CD4-positive, alpha-beta T cell (primary cell): ENCODE measurements around the gene GARIN5A. TPM values are rescaled to one million over a fixed set of nuclear protein-coding genes. Genes with fewer than 3 reads are reported as not detected.

Source experiments
- ATAC-seq: fragments of 200-7000 bp; cut with Tn5 transposase; one replicate; pipeline ENCODE4 v1.10.0; 2022; ENCODE audit warnings: mild to moderate bottlenecking; ENCODE audit not compliant: poor library complexity
- CTCF ChIA-PET: fragments of 350-600 bp; sonication (Branson Sonifier 250); formaldehyde crosslinking; loops from one replicate; lab custom pipeline; 2021; ENCODE audit warnings: antibody characterized with exemption, inconsistent platforms; lab: Charles Lee
- POLR2A ChIA-PET: fragments of 350-600 bp; sonication (Branson Sonifier 250); formaldehyde crosslinking; loops from one replicate; lab custom pipeline; 2021; ENCODE audit warnings: antibody characterized with exemption, inconsistent platforms; lab: Charles Lee
- DNase-seq, 14 experiments: peaks; one replicate each; pipeline ENCODE4 v3.0.0-alpha.2; 2013 to 2020; ENCODE audit warnings: mixed read lengths in 2 of 14
- H3K27ac ChIP-seq, 2 donors: one replicate each; pipeline versions ENCODE4 v1.5.1 to v1.7.0; 2013; ENCODE audit warnings: low read length in 2 of 2, low read depth in 1 of 2, mild to moderate bottlenecking in 1 of 2
- H3K27me3 ChIP-seq, 2 experiments: 1 replicate in 1 of 2; 2 replicates in 1 of 2; pipeline versions ENCODE4 v1.6.1 to v1.7.0; 2013; ENCODE audit warnings: low read length in 2 of 2, control low read depth in 1 of 2, mild to moderate bottlenecking in 1 of 2, moderate library complexity in 1 of 2; ENCODE audit not compliant: insufficient read depth in 2 of 2, control insufficient read depth in 1 of 2
- H3K36me3 ChIP-seq: one replicate; pipeline ENCODE4 v1.6.1; 2013; ENCODE audit warnings: low read length, control low read depth; ENCODE audit not compliant: insufficient read depth
- H3K4me1 ChIP-seq: one replicate; pipeline ENCODE4 v1.6.1; 2013; ENCODE audit warnings: low read length, control low read depth; ENCODE audit not compliant: insufficient read depth
- H3K4me3 ChIP-seq: one replicate; pipeline ENCODE4 v1.5.1; 2013; ENCODE audit warnings: mild to moderate bottlenecking, low read length, moderate library complexity
- H3K9me3 ChIP-seq, 2 experiments: 1 replicate in 1 of 2; 2 replicates in 1 of 2; pipeline versions ENCODE4 v1.6.1 to v1.7.0; 2013; ENCODE audit warnings: low read length in 2 of 2, mild to moderate bottlenecking in 2 of 2, control low read depth in 1 of 2, moderate library complexity in 1 of 2; ENCODE audit not compliant: control insufficient read depth in 1 of 2, insufficient read depth in 1 of 2
- H3K27ac Mint-ChIP-seq: one replicate; pipeline ENCODE4 v1.8.0; 2020; ENCODE audit warnings: mixed read lengths
- H3K27me3 Mint-ChIP-seq: one replicate; pipeline ENCODE4 v1.8.0; 2021; ENCODE audit warnings: mixed read lengths
- H3K36me3 Mint-ChIP-seq: one replicate; pipeline ENCODE4 v1.8.0; 2021; ENCODE audit warnings: low read depth, mixed read lengths
- H3K4me1 Mint-ChIP-seq: one replicate; pipeline ENCODE4 v1.8.0; 2021; ENCODE audit warnings: low read depth, mixed read lengths
- H3K4me3 Mint-ChIP-seq: one replicate; pipeline ENCODE4 v1.8.0; 2020; ENCODE audit warnings: mild to moderate bottlenecking, mixed read lengths
- H3K9me3 Mint-ChIP-seq: one replicate; pipeline ENCODE4 v1.8.0; 2020; ENCODE audit warnings: mixed read lengths
- CTCF ChIP-seq: fragments of 200-600 bp; IDR thresholded peaks from one replicate; pipeline ENCODE4 v1.8.0; 2022; ENCODE audit warnings: antibody characterized with exemption, mild to moderate bottlenecking
- intact Hi-C, 2 experiments: fragments of 100-400 bp; cut with DNase I in 1 of 2; cut with micrococcal nuclease in 1 of 2; formaldehyde crosslinking; loops; one replicate each; pipeline versions ENCODE4 v1.15.1 to v1.9.0; 2023 to 2025; cut with DNase I, micrococcal nuclease
- polyA plus RNA-seq, 2 donors: library from polyadenylated mRNA; unstranded; fragments of 120-200 nt; gene quantifications; one replicate each; pipeline ENCODE4 v1.2.1, GENCODE V29; 2013
- total RNA-seq, 174 experiments: library from RNA in 2 of 174; stranded (reverse) in 2 of 174; gene quantifications; one replicate each; pipeline ENCODE4 v1.2.3 and lab custom pipeline; 2021 to 2026

The GARIN5A gene
- total RNA-seq, result under 1 TPM in 1 of 2 experiments, not detected in 1; 0.50 TPM
- polyA plus RNA-seq (2013, experiment 1 of 2), result 0.30 TPM
- polyA plus RNA-seq (2013, experiment 2 of 2), result 0.48 TPM
- 0 to 0.79 (median 0.24) reads per million in 172 experiments for total RNA-seq (lab: John Stamatoyannopoulos, UW)

- CTCF ChIA-PET, result no interaction called here
- H3K4me1 Mint-ChIP-seq, result peaks cover 22% of the 10 kb centered on the region
- no peaks in the 10 kb centered on the region for H3K9me3 Mint-ChIP-seq
- H3K9me3 ChIP-seq, result peaks cover 0 to 6% of the 10 kb centered on the region in 2 experiments
- TF ChIP-seq CTCF, result no peak
- H3K36me3 ChIP-seq, result peaks cover 34% of the 10 kb centered on the region
- peak within 1 kb of the TSS; percentile 73 to 82 for H3K27ac ChIP-seq
- H3K4me1 ChIP-seq, result peaks cover 43% of the 10 kb centered on the region
- no peaks in the 10 kb centered on the region for H3K27me3 Mint-ChIP-seq
- peaks cover 44% of the 10 kb centered on the region for H3K36me3 Mint-ChIP-seq
- DNase-seq (peak; percentile 81 to 98 (median 92)), ATAC-seq (peak; percentile 95)
- intact Hi-C loops, result loop anchor here (1.0 to 5.0 kb wide), 3 partner anchors 35 to 109 kb away; partner anchors contain the start of genes JOSD2 (in 2 of the 2), MYBPC2 (in 1 of the 2) and NAPSA (in 1 of the 2)
- peak within 1 kb of the TSS; percentile 95 for H3K27ac Mint-ChIP-seq
- H3K4me3 ChIP-seq, result peak within 1 kb of the TSS; percentile 79
- no peaks in the 10 kb centered on the region for H3K27me3 ChIP-seq
- POLR2A ChIA-PET, result interaction anchor here (0.9 to 1.1 kb wide), 3 partner anchors 100 to 119 kb away, joined by 3 to 12 read pairs (median 4); partner anchors contain the start of gene NR1H2
- peak within 1 kb of the TSS; percentile 95 for H3K4me3 Mint-ChIP-seq
These were observed at the start of gene GARIN5A, which contains the start of gene EMC10 for GRCh38 chr19:50476224-50476906. Gene GARIN5A, minus strand, starts transcription at chr19:50476848. Its CDS starts 460 bp downstream, at chr19:50476388. Gene EMC10, plus strand, starts transcription at chr19:50476507. Its CDS starts 38 bp downstream, at chr19:50476545.

DNA sequence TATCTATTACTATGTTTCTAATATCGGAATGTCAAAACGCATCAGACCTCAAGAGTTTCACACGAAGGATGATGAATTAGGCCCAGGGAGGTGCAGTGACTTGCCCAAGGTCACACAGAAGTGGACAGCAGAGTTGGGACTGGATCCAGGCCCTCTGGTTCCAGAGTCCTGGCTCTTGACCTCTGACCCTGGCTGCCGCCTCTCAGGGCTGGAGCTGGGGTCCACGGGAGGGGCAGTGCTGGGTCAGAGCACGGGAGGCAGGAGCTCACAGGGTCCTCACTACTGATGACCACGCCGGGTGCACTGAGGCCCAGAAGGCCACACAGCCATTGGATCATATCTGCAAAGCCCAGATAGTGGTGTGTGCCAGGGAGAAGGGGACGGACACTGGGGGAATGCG lies 46.2 kb upstream of the GARIN5A start:
- Mint-ChIP-seq H3K36me3 (no peaks in the 10 kb centered on the region), H3K27ac (no peak overlapping the region), H3K9me3 (no peaks in the 10 kb centered on the region), H3K4me3 (no peak overlapping the region), H3K27me3 (peaks cover 7% of the 10 kb centered on the region), H3K4me1 (no peaks in the 10 kb centered on the region)
- no peak for ATAC-seq
- Histone ChIP-seq H3K27me3 (no peaks in the 10 kb centered on the region), H3K4me1 (no peaks in the 10 kb centered on the region), H3K36me3 (no peaks in the 10 kb centered on the region), H3K27ac (no peak overlapping the region), H3K9me3 (peaks cover 0 to 10% of the 10 kb centered on the region in 2 experiments), H3K4me3 (no peak overlapping the region)
- ChIA-PET CTCF (no interaction called here), POLR2A (no interaction called here)
- no peak for DNase-seq
- no peak for TF ChIP-seq CTCF
- intact Hi-C loops, result no loop called here

GRCh38 chr19:50520822-50521465 lies 44.3 kb upstream of the GARIN5A start:
- no peak overlapping the region for H3K4me3 Mint-ChIP-seq
- POLR2A ChIA-PET, result no interaction called here
- intact Hi-C loops, result no loop called here
- CTCF ChIA-PET, result no interaction called here
- H3K4me1 Mint-ChIP-seq, result no peaks in the 10 kb centered on the region
- H3K4me1 ChIP-seq, result no peaks in the 10 kb centered on the region
- H3K4me3 ChIP-seq, result no peak overlapping the region
- ATAC-seq, result no peak
- H3K36me3 Mint-ChIP-seq, result no peaks in the 10 kb centered on the region
- no peak overlapping the region for H3K27ac Mint-ChIP-seq
- no peaks in the 10 kb centered on the region for H3K9me3 Mint-ChIP-seq
- no peak for DNase-seq
- peaks cover 0 to 10% of the 10 kb centered on the region in 2 experiments for H3K9me3 ChIP-seq
- TF ChIP-seq CTCF, result no peak
- no peaks in the 10 kb centered on the region for H3K36me3 ChIP-seq
- peaks cover 10% of the 10 kb centered on the region for H3K27me3 Mint-ChIP-seq
- no peak overlapping the region for H3K27ac ChIP-seq
- H3K27me3 ChIP-seq, result no peaks in the 10 kb centered on the region
